Activated CD8-positive, alpha-beta memory T cell treated with anti-CD3 and anti-CD28 coated beads for 1 hour (primary cell): ENCODE measurements around the gene CYB561.

Experiments used
- DNase-seq, 2 donors: peaks; one replicate each; pipeline ENCODE4 v3.0.0-alpha.2; 2020; ENCODE audit warnings: low read depth in 1 of 2; ENCODE audit errors: extremely low read depth in 1 of 2

Gene CYB561

GRCh38 chr17:63418540-63418939 is 27.6 kb downstream of the CYB561 start:
- DNase-seq, result no peak

- DNase-seq, result no peak
Observed at GRCh38 chr17:63414222-63414621, 31.9 kb downstream of the CYB561 start.

- DNase-seq, result no peak
Observed at GRCh38 chr17:63413128-63413527, 33.0 kb downstream of the CYB561 start.

- no peak for DNase-seq
Observed at GRCh38 chr17:63412234-63412633, 33.9 kb downstream of the CYB561 start.

- no peak for DNase-seq
Observed at GRCh38 chr17:63407741-63408330, 38.3 kb downstream of the CYB561 start.

- DNase-seq, result peak; percentile 40
Observed at GRCh38 chr17:63406689-63407330, 39.3 kb downstream of the CYB561 start.

- no peak for DNase-seq
Observed at GRCh38 chr17:63405741-63406261, 40.3 kb downstream of the CYB561 start.

- no peak for DNase-seq
Observed at GRCh38 chr17:63405020-63405419, 41.1 kb downstream of the CYB561 start.

GRCh38 chr17:63402431-63403212 is 43.5 kb downstream of the CYB561 start:
- DNase-seq, result no peak

GRCh38 chr17:63399856-63400255 is 46.2 kb downstream of the CYB561 start:
- no peak for DNase-seq

- no peak for DNase-seq
Observed at GRCh38 chr17:63399316-63399715, 46.8 kb downstream of the CYB561 start.

GRCh38 chr17:63398680-63399079 is 47.4 kb downstream of the CYB561 start:
- DNase-seq, result no peak

GRCh38 chr17:63395075-63395805 is 50.9 kb downstream of the CYB561 start:
- no peak for DNase-seq

- no peak for DNase-seq
Observed at GRCh38 chr17:63390090-63390489, 56.0 kb downstream of the CYB561 start.

GRCh38 chr17:63387656-63388340 is 58.3 kb downstream of the CYB561 start:
- DNase-seq, result no peak

- DNase-seq, result no peak
Observed at GRCh38 chr17:63382826-63383225, 63.3 kb downstream of the CYB561 start.
